H54 (cell line): Measurements from ENCODE around the gene ICAM1.

ENCODE experiments used
- DNase-seq: peaks from one replicate; pipeline ENCODE4 v3.0.0; 2011; ENCODE audit warnings: low spot score, mixed read lengths; ENCODE audit not compliant: insufficient read length
- FAIRE-seq: peaks from 3 replicates; lab custom pipeline; 2011; peaks lifted over from hg19 to GRCh38; lab: Jason Lieb, UNC
- POLR2A ChIP-seq: IDR thresholded peaks from 2 replicates; pipeline ENCODE4 v1.6.1; 2011; ENCODE audit warnings: low read depth, mild to moderate bottlenecking, low read length

The ICAM1 gene

DNA sequence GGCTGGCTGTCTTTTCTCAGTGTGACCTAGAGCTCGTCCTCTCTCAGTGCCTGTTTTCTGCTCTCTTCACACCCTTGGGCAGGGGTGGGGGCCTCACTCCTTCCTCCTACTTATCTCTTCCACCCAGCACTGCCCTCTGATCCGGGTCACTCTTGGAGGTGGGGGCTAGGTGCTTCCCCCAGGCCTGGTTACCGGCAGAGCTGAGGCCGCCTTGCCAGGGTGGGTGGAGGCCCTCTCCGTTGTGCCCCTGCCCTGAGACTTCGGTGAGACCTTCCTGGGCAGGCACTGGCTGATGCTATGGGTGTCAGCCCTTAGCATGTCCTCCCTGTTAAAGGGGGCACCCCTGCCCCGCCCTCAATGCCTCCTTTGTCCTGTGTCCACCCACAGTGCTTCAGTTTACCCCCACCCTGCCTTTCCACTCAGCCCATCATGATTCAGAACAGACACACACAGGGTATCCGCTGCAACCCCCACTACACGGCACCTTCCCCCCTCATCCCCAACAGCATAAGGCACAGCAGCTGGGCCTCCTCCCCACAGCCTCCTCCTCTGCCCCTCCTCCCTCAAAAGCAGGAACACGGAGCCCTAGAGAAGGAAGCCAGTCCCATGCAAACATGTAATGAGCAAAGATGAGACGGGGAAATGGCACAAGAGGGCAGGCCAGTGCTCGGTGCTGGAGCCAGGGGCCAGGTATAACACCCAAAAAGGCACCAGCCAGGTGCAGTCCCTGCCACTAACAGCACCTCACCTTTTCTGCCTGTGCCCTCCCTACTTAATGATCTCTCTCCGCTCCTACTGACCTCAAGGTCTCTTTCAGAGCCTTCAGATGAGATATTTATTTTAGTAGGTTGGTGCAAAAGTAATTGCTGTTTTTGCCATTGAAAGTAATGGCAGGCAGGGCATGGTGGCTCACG, 28.9 kb downstream of the ICAM1 start:
- FAIRE-seq (no peak), DNase-seq (no peak)
- TF ChIP-seq POLR2A, result no peak

- TF ChIP-seq POLR2A, result no peak
- no peak for DNase-seq
- FAIRE-seq, result no peak
Observed at GRCh38 chr19:10305139-10305806, 34.4 kb downstream of the ICAM1 start.

- no peak for TF ChIP-seq POLR2A
- no peak for FAIRE-seq
Observed at GRCh38 chr19:10306327-10306726, 35.4 kb downstream of the ICAM1 start.

GRCh38 chr19:10309423-10309822, 38.5 kb downstream of the ICAM1 start, which contains the start of gene ZGLP1:
Gene ZGLP1 (minus strand): TSS chr19:10309815.
- FAIRE-seq (no peak), DNase-seq (no peak)
- no peak for TF ChIP-seq POLR2A

More at GRCh38 chr19:10306327-10306726, 35.4 kb downstream of the ICAM1 start:
- no peak for DNase-seq

- peak; percentile 88 for DNase-seq
- no peak for FAIRE-seq
- peak; percentile 83 for TF ChIP-seq POLR2A
Observed at GRCh38 chr19:10315335-10316214, 44.7 kb downstream of the ICAM1 start, which contains the start of gene FDX2. Gene FDX2 (minus strand): TSS chr19:10316015. CDS start chr19:10315996, 19 bp downstream.

- no peak for TF ChIP-seq POLR2A
- no peak for FAIRE-seq
- no peak for DNase-seq
Observed at GRCh38 chr19:10316229-10317044, 45.5 kb downstream of the ICAM1 start.

GRCh38 chr19:10317045-10317856, 46.3 kb downstream of the ICAM1 start:
- FAIRE-seq (no peak), DNase-seq (no peak)
- TF ChIP-seq POLR2A, result no peak

DNA sequence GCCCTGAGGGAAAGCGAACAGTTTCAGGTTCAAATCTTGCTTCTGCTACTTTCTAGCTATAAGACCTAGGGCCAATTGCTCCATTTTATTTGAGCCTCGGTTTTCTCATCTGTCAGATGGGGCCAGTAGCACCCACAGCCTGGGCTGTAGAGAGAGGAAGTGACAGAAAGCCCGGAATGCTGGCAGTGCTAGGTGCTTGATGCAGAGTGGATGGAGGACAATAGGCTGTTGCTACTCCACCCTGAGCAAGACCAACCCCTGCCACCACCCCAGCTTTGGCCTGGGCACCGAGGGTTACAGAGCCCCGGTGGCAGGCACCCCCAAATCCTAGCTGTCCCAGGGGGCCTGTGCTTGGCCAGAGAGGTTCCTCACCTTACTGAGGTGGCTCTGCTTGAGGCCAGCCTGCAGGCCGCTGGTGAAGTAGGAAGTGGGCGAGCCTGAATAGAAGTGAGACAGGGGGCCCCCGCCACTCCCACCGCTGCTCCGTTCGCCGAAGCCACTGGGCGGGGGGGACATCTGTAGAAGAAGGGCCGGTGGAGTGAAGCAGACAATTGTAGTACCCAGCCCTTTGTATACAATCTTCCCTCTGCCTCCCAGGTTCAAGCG, 47.0 kb downstream of the ICAM1 start:
- FAIRE-seq, result no peak
- no peak for DNase-seq
- TF ChIP-seq POLR2A, result no peak

DNA sequence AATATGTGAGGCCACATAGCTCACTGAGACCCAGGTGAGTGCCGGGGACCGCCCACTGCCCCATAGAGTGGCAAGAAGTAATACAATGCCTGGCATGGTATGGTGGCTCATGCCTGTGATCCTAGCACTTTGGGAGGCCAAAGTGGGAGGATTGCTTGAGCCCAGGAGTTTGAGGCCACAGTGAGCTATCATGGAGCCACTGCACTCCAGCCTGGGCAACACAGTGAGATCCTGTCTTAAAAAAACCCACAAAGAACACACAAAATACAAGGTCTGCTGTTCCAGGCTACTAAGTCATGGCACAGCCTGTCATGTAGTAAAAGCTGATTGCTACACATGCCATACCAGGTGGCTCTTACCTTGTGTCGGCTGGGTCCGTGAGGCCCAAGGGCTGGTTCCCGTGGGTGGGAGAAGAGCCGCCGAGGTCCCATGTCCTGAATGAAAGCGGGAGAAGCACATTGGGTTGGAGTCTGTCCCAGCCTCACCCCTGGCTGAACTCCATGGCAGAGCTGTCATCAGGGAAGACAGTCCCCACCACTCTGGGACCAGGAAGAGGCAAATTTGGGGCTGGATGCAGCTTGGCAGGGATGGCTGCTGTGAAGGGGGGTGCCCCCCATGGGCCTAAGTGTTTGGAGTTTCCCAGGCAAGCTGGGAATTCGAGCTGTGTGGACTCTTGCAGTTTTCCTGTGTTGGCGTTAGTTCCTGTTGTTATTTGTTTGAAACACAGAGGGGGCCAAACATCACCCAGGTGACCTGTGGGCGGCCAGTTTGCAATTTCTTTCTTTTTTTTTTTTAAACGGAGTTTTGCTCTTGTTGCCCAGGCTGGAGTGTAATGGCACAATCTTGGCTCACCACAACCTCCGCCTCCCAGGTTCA, 48.1 kb downstream of the ICAM1 start:
- no peak for DNase-seq
- FAIRE-seq, result no peak
- no peak for TF ChIP-seq POLR2A

DNA sequence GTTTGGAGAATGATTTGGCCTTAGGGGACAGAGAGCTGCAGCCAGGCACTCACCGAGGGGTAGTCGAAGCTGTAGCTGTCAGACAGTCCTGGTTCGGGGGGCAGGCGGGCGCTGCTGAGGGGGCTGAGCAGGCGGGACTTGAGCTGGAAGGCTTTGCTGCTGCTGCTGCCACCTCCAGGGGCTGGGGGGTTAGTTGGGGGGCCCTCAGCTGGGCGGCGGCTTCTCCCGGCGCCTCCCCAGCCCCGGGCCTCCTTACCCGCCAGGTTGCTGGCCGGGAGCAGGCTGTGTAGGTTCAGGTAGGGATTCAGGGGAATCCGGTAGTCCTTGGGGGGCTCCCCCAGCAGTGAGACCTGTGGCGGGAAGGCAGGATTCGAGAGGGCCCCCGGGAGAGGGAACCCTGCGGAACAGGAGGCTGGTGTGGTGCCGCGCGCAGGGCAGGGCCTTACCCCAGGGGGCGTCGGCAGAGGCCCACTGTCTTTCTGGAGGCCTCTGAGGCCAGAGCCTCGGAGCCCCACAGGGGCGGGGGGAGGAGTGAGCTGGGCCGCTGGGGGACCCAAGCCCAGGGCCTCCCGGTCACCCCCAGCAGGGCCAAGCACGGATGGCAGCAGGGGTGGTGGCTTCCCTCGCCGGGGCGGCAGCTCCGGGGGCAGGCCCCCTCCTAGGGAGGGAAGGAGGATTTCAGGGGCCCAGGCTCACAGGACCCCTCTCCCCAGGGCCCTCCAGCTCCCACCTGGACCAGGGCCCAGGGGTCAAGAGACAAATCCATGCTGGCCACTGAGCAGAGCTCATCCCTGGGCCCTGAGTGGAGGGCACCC, 49.9 kb downstream of the ICAM1 start:
- TF ChIP-seq POLR2A, result no peak
- DNase-seq (no peak), FAIRE-seq (no peak)
